ENCODE data around the gene TEPSIN.

TEPSIN gene

GRCh38 chr17:81195941-81196495, 42.8 kb downstream of the TEPSIN start:
- DNase-seq, result no peak

- no peak for DNase-seq
These were observed 43.6 kb downstream of the TEPSIN start for GRCh38 chr17:81194941-81195901.

GRCh38 chr17:81194225-81194760, 44.6 kb downstream of the TEPSIN start:
- DNase-seq, result no peak

GRCh38 chr17:81193470-81194224, 45.2 kb downstream of the TEPSIN start:
- DNase-seq, result no peak

- DNase-seq, result no peak
These were observed 45.8 kb downstream of the TEPSIN start for GRCh38 chr17:81193051-81193410.

GRCh38 chr17:81192386-81193050, 46.3 kb downstream of the TEPSIN start:
- DNase-seq, result no peak

- no peak for DNase-seq
These were observed 47.2 kb downstream of the TEPSIN start for GRCh38 chr17:81191646-81192045.

GRCh38 chr17:81191116-81191515, 47.7 kb downstream of the TEPSIN start:
- DNase-seq, result no peak

- no peak for DNase-seq
These were observed 48.3 kb downstream of the TEPSIN start for GRCh38 chr17:81190591-81190990.

- no peak for DNase-seq
These were observed 49.0 kb downstream of the TEPSIN start for GRCh38 chr17:81189670-81190530.

GRCh38 chr17:81189016-81189415, 49.8 kb downstream of the TEPSIN start:
- DNase-seq, result no peak

- no peak for DNase-seq
These were observed 50.4 kb downstream of the TEPSIN start for GRCh38 chr17:81188491-81188840.

GRCh38 chr17:81187586-81188490, 51.0 kb downstream of the TEPSIN start:
- no peak for DNase-seq

GRCh38 chr17:81187120-81187519, 51.7 kb downstream of the TEPSIN start:
- DNase-seq, result no peak

GRCh38 chr17:81186203-81186602, 52.7 kb downstream of the TEPSIN start:
- DNase-seq, result no peak

- no peak for DNase-seq
These were observed 54.3 kb downstream of the TEPSIN start for GRCh38 chr17:81184555-81184954.

GRCh38 chr17:81183807-81184206, 55.0 kb downstream of the TEPSIN start:
- no peak for DNase-seq

- no peak for DNase-seq
These were observed 55.5 kb downstream of the TEPSIN start for GRCh38 chr17:81183316-81183715.

- DNase-seq, result no peak
These were observed 56.3 kb downstream of the TEPSIN start for GRCh38 chr17:81182596-81182995.

- no peak for DNase-seq
These were observed 57.1 kb downstream of the TEPSIN start for GRCh38 chr17:81181811-81182185.
